Measurements from ENCODE around the gene EFHC1.

Gene EFHC1

GRCh38 chr6:52503851-52504781, 84.0 kb downstream of the EFHC1 start:
- Histone ChIP-seq H3K27me3 (no peaks in the 10 kb centered on the region), H3K4me3 (ENCODE audit: low read depth in 1 of 2, low read length in 1 of 2) (no peak overlapping the region), H3K36me3 (peaks cover 50% of the 10 kb centered on the region), H3K27ac (no peak overlapping the region), H3K4me1 (ENCODE audit: control insufficient read depth in 1 of 2, insufficient read depth in 1 of 2, low read depth in 1 of 2, low read length in 1 of 2) (peaks cover 3 to 10% of the 10 kb centered on the region in 2 experiments), H3K9me3 (no peaks in the 10 kb centered on the region)
- no peak for TF ChIP-seq CTCF (IDR thresholded peaks at IDR 0.05)

- no peaks in the 10 kb centered on the region for H3K9me3 ChIP-seq
- H3K4me3 ChIP-seq (ENCODE audit: low read depth in 1 of 2, low read length in 1 of 2) = no peak overlapping the region
Observed at GRCh38 chr6:52504782-52505136, 84.6 kb downstream of the EFHC1 start.

GRCh38 chr6:52505726-52506409, 85.7 kb downstream of the EFHC1 start:
- no peaks in the 10 kb centered on the region for H3K9me3 ChIP-seq
- H3K27ac ChIP-seq = no peak overlapping the region
- H3K4me1 ChIP-seq (ENCODE audit: control insufficient read depth in 1 of 2, insufficient read depth in 1 of 2, low read depth in 1 of 2, low read length in 1 of 2) = peaks cover 3 to 10% of the 10 kb centered on the region in 2 experiments
- TF ChIP-seq CTCF (IDR thresholded peaks at IDR 0.05) = no peak
- H3K36me3 ChIP-seq = peaks cover 61% of the 10 kb centered on the region
- H3K27me3 ChIP-seq = no peaks in the 10 kb centered on the region
- H3K4me3 ChIP-seq (ENCODE audit: low read depth in 1 of 2, low read length in 1 of 2) = no peak overlapping the region

More at GRCh38 chr6:52504782-52505136, 84.6 kb downstream of the EFHC1 start:
- H3K36me3 ChIP-seq = peaks cover 56% of the 10 kb centered on the region
- TF ChIP-seq CTCF (IDR thresholded peaks at IDR 0.05) = no peak
- no peaks in the 10 kb centered on the region for H3K27me3 ChIP-seq
- H3K4me1 ChIP-seq (ENCODE audit: control insufficient read depth in 1 of 2, insufficient read depth in 1 of 2, low read depth in 1 of 2, low read length in 1 of 2) = peaks cover 3 to 10% of the 10 kb centered on the region in 2 experiments
- no peak overlapping the region for H3K27ac ChIP-seq

GRCh38 chr6:52506476-52506875, 86.3 kb downstream of the EFHC1 start:
- Histone ChIP-seq H3K27ac (no peak overlapping the region), H3K27me3 (no peaks in the 10 kb centered on the region), H3K9me3 (no peaks in the 10 kb centered on the region), H3K4me1 (ENCODE audit: control insufficient read depth in 1 of 2, insufficient read depth in 1 of 2, low read depth in 1 of 2, low read length in 1 of 2) (peaks cover 3 to 10% of the 10 kb centered on the region in 2 experiments), H3K36me3 (peaks cover 67% of the 10 kb centered on the region), H3K4me3 (ENCODE audit: low read depth in 1 of 2, low read length in 1 of 2) (no peak overlapping the region)
- no peak for TF ChIP-seq CTCF (IDR thresholded peaks at IDR 0.05)

GRCh38 chr6:52507557-52508260, 87.6 kb downstream of the EFHC1 start:
- no peak overlapping the region for H3K4me3 ChIP-seq (ENCODE audit: low read depth in 1 of 2, low read length in 1 of 2)
- H3K9me3 ChIP-seq = no peaks in the 10 kb centered on the region
- H3K4me1 ChIP-seq (ENCODE audit: control insufficient read depth in 1 of 2, insufficient read depth in 1 of 2, low read depth in 1 of 2, low read length in 1 of 2) = peaks cover 3 to 10% of the 10 kb centered on the region in 2 experiments
- TF ChIP-seq CTCF (IDR thresholded peaks at IDR 0.05) = no peak
- H3K36me3 ChIP-seq = peaks cover 69% of the 10 kb centered on the region
- H3K27ac ChIP-seq = no peak overlapping the region
- no peaks in the 10 kb centered on the region for H3K27me3 ChIP-seq
